MM.1S (cell line): ENCODE measurements around the gene CENPX.

Experiments used
- CTCF ChIP-seq: fragments of 300-600 bp; sonication (generic); IDR thresholded peaks from 2 replicates; pipeline ENCODE4 v1.5.1; 2016; ENCODE audit warnings: antibody characterized with exemption, low read length, mixed read lengths
- EZH2phosphoT487 ChIP-seq: fragments of 300-600 bp; sonication (generic); IDR thresholded peaks from 2 replicates; pipeline ENCODE4 v1.6.1; 2018; ENCODE audit warnings: antibody characterized with exemption, low read length

- TF ChIP-seq CTCF, result no peak
- TF ChIP-seq EZH2phosphoT487, result no peak
Observed at GRCh38 chr17:82034371-82035011, 11.8 kb upstream of the CENPX start.
